Endothelial cell of umbilical vein (primary cell): ENCODE measurements around the gene PLEKHA5.
A peak's percentile ranks its signal among the peaks of the same experiment; 100 is the strongest.

Source experiments
- CTCF ChIP-seq, 2 donors: IDR thresholded peaks; 1 replicate in 1 of 2; 2 replicates in 1 of 2; pipeline ENCODE4 v1.5.1; 2011; ENCODE audit warnings: low read length in 2 of 2, mild to moderate bottlenecking in 2 of 2, moderate library complexity in 2 of 2, control low read depth in 1 of 2, inconsistent platforms in 1 of 2, low read depth in 1 of 2; ENCODE audit not compliant: insufficient read depth in 1 of 2; ENCODE audit errors: extremely low read depth in 1 of 2
- EZH2 ChIP-seq: IDR thresholded peaks from 2 replicates; pipeline ENCODE4 v1.6.1; 2012; ENCODE audit warnings: borderline replicate concordance, low read depth, mild to moderate bottlenecking, moderate library complexity, low read length, inconsistent platforms; ENCODE audit not compliant: severe bottlenecking
- FOS ChIP-seq: IDR thresholded peaks from 2 replicates; pipeline ENCODE4 v1.6.1; 2011; ENCODE audit warnings: mild to moderate bottlenecking, low read length, moderate library complexity, borderline replicate concordance; ENCODE audit not compliant: insufficient read depth
- JUN ChIP-seq: IDR thresholded peaks from 2 replicates; pipeline ENCODE4 v1.6.1; 2011; ENCODE audit warnings: borderline replicate concordance, low read depth; ENCODE audit not compliant: insufficient read length, insufficient read depth
- MYC ChIP-seq: IDR thresholded peaks from one replicate; pipeline ENCODE4 v1.6.1; 2011; ENCODE audit warnings: mild to moderate bottlenecking, low read depth, low read length
- POLR2A ChIP-seq: IDR thresholded peaks from 2 replicates; pipeline ENCODE4 v1.6.1; 2012; ENCODE audit warnings: low read depth, mild to moderate bottlenecking, control low read depth, low read length
- POLR2AphosphoS5 ChIP-seq: IDR thresholded peaks from 2 replicates; pipeline ENCODE4 v1.6.1; 2012; ENCODE audit warnings: low read depth, mild to moderate bottlenecking, control low read depth, low read length, moderate library complexity; ENCODE audit not compliant: insufficient read depth
- TF ChIP-seq, protein P1 (sequence below): IDR thresholded peaks from 2 replicates; pipeline ENCODE4 v1.6.1; 2011; ENCODE audit not compliant: insufficient read depth, insufficient read length

- TF ChIP-seq CTCF (IDR thresholded peaks at IDR 0.05; ENCODE audit: extremely low read depth in 1 of 2, insufficient read depth in 1 of 2, low read depth in 1 of 2, low read length in 2 of 2) (no peak), POLR2AphosphoS5 (no peak), POLR2A (no peak), EZH2 (no peak), JUN (peak; percentile 40), MYC (no peak), FOS (peak; percentile 49)
- TF ChIP-seq, protein P1, sequence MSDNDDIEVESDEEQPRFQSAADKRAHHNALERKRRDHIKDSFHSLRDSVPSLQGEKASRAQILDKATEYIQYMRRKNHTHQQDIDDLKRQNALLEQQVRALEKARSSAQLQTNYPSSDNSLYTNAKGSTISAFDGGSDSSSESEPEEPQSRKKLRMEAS: no peak
Observed at GRCh38 chr12:19190292-19191031, 60.9 kb downstream of the PLEKHA5 start.
